GM12873 (cell line): ENCODE data around the gene ZNF780A.

Experiments
- TF ChIP-seq, protein P1 (sequence below): IDR thresholded peaks from 2 replicates; pipeline ENCODE4 v1.5.1; 2012; ENCODE audit warnings: low read depth, mild to moderate bottlenecking, moderate library complexity, low read length, control low read depth; ENCODE audit not compliant: insufficient read depth; ENCODE audit errors: missing control alignments

Gene ZNF780A

DNA sequence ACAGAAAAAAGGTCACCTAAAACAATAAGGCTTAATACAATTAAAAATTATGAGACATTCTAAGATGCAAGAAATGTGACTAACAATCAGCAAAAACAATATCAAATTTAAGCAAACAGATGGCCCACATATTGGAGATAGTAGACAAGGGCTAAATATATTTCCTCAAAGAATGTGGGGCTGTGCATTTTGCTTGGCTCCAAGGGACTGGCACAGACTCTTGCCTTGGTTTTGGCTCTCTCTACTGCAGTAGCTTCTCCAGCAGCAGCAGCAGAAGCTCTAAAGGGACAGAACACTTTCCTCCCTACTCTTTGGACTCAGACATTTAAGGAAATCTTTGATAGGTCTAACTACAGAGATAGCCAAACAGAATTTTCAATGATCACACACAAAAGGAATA is 38.2 kb upstream of the ZNF780A start:
- TF ChIP-seq, protein P1, sequence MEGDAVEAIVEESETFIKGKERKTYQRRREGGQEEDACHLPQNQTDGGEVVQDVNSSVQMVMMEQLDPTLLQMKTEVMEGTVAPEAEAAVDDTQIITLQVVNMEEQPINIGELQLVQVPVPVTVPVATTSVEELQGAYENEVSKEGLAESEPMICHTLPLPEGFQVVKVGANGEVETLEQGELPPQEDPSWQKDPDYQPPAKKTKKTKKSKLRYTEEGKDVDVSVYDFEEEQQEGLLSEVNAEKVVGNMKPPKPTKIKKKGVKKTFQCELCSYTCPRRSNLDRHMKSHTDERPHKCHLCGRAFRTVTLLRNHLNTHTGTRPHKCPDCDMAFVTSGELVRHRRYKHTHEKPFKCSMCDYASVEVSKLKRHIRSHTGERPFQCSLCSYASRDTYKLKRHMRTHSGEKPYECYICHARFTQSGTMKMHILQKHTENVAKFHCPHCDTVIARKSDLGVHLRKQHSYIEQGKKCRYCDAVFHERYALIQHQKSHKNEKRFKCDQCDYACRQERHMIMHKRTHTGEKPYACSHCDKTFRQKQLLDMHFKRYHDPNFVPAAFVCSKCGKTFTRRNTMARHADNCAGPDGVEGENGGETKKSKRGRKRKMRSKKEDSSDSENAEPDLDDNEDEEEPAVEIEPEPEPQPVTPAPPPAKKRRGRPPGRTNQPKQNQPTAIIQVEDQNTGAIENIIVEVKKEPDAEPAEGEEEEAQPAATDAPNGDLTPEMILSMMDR, result no peak

DNA sequence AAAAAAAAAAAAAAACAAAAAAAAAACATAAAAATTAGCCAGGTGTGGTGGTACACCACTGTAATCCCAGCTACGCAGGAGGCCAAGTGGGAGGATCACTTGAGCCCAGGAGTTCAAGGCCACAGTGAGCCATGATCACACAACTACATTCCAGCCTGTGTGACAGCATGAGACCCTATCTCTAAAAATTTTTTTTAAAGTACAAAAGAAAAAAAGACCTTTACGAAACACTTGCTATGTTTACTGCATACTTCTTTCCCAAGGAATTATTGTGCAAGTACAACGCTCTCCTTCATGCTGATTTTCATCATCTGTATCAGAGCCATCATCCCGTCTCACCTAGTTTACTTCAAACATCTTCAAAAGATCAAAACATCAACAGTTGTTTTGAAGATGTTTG is 28.6 kb upstream of the ZNF780A start:
- TF ChIP-seq, protein P1, result no peak

DNA sequence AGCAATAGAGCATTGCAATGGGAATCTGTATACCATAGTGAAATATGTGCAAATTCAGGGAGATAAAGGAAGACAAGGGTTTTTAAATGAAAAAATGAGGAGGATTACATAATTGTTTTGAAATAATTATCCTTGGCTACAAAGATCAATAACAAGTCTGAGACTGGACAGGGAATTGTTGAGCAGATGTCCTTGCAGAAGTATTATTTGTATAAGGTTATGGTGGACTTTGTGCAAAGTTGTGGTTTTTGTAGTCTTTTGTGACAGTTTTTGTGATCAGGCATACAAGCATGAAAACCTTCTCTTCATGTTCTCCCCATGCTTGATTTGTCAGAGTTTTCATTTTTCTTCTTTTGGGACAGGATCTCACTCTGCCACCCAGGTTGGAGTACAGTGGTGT is 25.3 kb upstream of the ZNF780A start:
- TF ChIP-seq, protein P1, result no peak

DNA sequence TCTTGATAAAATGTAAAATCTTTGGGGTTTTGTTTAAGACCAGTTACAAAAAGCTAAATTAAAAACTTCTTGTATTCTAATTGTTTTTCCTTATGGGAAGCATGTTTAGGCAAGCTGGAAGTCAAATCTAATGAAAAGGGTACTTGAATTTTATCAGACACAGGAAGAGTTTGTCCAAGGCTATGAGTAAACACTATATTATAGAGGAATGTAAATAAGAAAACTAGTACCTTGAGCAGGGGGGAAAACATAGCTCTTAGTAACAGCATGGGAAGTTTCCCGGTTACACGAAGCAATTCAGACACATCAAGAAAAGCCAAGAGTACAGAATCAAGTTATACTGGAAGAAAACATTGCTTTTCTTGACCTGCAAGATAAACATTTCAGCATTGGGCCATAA is 19.8 kb upstream of the ZNF780A start:
- TF ChIP-seq, protein P1, result no peak

DNA sequence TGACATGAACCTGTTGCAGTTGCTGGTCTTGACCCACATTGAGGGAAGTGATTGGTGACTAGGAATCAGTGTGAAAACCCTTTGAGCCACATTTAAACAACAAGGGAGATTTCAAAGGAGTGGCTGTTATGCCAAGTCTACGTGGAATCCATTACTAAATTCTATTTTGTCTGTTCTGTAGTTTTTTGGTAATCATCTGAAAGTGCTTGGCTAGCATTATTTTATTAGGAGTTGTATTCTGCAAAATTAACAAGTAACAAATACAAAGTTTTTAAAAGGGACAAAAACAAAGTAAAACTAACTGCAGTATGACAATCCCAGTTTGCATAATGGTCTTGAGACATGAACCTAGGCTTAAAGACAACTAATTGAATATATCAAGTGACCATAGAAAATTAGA is 14.0 kb upstream of the ZNF780A start:
- TF ChIP-seq, protein P1, result no peak

DNA sequence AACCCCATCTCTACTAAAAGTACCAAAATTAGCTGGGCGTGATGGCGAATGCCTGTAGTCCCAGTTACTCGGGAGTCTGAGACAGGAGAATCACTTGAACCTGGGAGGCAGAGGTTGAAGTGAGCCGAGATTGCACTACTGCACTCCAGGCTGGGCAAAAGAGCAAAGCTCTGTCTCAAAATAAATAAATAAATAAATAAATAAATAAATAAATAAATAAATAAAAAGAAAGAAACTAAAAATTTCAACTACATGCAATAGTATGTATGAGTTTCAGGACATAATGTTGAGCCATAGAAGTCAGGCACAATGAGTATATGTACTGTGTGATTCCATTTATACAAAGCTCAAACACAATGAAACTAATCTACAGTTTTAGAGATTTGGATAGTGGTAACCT is 12.9 kb upstream of the ZNF780A start:
- TF ChIP-seq, protein P1, result no peak

DNA sequence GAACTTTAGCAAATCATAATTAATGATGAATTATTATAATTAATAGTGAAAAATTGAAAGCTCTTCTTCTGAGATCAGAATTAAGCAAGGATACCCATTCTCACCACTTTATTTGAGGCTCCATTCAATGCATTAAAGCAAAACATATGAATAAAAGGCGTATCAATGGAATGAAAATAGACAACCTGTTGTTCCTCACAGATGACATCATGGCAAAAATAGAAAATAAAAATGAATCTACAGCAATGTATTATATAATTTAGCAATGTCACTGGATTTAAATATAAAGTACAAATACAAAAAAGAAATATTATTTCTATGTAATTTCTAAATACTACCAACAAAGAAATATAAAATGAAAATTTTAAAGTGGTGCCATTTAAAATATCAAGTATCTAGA is 11.1 kb upstream of the ZNF780A start:
- TF ChIP-seq, protein P1, result no peak
